KMS-11 (cell line): ENCODE results near the gene GGA3.

ENCODE experiments used
- H2AFZ ChIP-seq: fragments of 200-600 bp; sonication (generic); 2 replicates; pipeline ENCODE4 v1.6.1; 2016; ENCODE audit warnings: antibody characterized with exemption, mixed run types, low read depth
- H3K27ac ChIP-seq: fragments of 200-600 bp; sonication (generic); 2 replicates; pipeline ENCODE4 v1.6.1; 2016; ENCODE audit warnings: mild to moderate bottlenecking, mixed run types
- H3K27me3 ChIP-seq: fragments of 200-600 bp; sonication (generic); 2 replicates; pipeline ENCODE4 v1.6.1; 2017; ENCODE audit warnings: mild to moderate bottlenecking, low read depth, mixed run types, moderate library complexity; ENCODE audit not compliant: insufficient read depth
- H3K36me3 ChIP-seq: fragments of 200-600 bp; sonication (generic); 2 replicates; pipeline ENCODE4 v1.6.1; 2017; ENCODE audit warnings: mild to moderate bottlenecking, mixed run types; ENCODE audit not compliant: insufficient read depth
- H3K4me1 ChIP-seq: fragments of 200-600 bp; sonication (generic); 2 replicates; pipeline ENCODE4 v1.6.1; 2016; ENCODE audit warnings: mild to moderate bottlenecking, low read depth, mixed run types; ENCODE audit not compliant: poor library complexity, severe bottlenecking
- H3K4me2 ChIP-seq: fragments of 200-600 bp; sonication (generic); 2 replicates; pipeline ENCODE4 v1.7.0; 2016; ENCODE audit warnings: mild to moderate bottlenecking, mixed run types
- H3K4me3 ChIP-seq: fragments of 200-600 bp; sonication (generic); IDR thresholded peaks from 2 replicates; pipeline ENCODE4 v1.6.1; 2017; ENCODE audit warnings: low read depth, low read length, mixed read lengths; ENCODE audit not compliant: insufficient read depth
- H3K79me2 ChIP-seq: fragments of 200-600 bp; sonication (generic); 2 replicates; pipeline ENCODE4 v1.6.1; 2016; ENCODE audit warnings: low read depth, mixed run types; ENCODE audit not compliant: insufficient read depth
- H3K9ac ChIP-seq: fragments of 200-600 bp; sonication (generic); 2 replicates; pipeline ENCODE4 v1.6.1; 2016; ENCODE audit warnings: mild to moderate bottlenecking, mixed run types
- H4K20me1 ChIP-seq: fragments of 200-600 bp; sonication (generic); 2 replicates; pipeline ENCODE4 v1.6.1; 2016; ENCODE audit warnings: mild to moderate bottlenecking, mixed run types; ENCODE audit not compliant: insufficient read depth
- CTCF ChIP-seq: fragments of 200-600 bp; sonication (generic); conservative IDR thresholded peaks from 2 replicates; pipeline ENCODE4 v1.6.1; 2017; ENCODE audit warnings: low read depth, mild to moderate bottlenecking, antibody characterized with exemption, low read length, moderate library complexity, mixed read lengths

GGA3 gene

GRCh38 chr17:75242461-75243042 lies 18.9 kb downstream of the GGA3 start:
- peaks cover 8% of the 10 kb centered on the region for H3K4me1 ChIP-seq
- H3K27ac ChIP-seq: no peak overlapping the region
- H3K79me2 ChIP-seq: peaks cover 9% of the 10 kb centered on the region; the same call in 1 of the 2 replicates
- H3K27me3 ChIP-seq: no peaks in the 10 kb centered on the region
- no peak overlapping the region for H2AFZ ChIP-seq
- no peak overlapping the region for H3K9ac ChIP-seq
- H3K4me2 ChIP-seq: no peak overlapping the region
- no peak overlapping the region for H3K4me3 ChIP-seq
- peaks cover 6% of the 10 kb centered on the region; the same call in 1 of the 2 replicates for H4K20me1 ChIP-seq
- H3K36me3 ChIP-seq: no peaks in the 10 kb centered on the region; the same call in 1 of the 2 replicates
- no peak for TF ChIP-seq CTCF

- H3K36me3 ChIP-seq: no peaks in the 10 kb centered on the region; the same call in 1 of the 2 replicates
- H3K4me1 ChIP-seq: peaks cover 8% of the 10 kb centered on the region
- H2AFZ ChIP-seq: no peak overlapping the region
- H3K27ac ChIP-seq: no peak overlapping the region
- no peak overlapping the region for H3K4me2 ChIP-seq
- H3K4me3 ChIP-seq: no peak overlapping the region
- TF ChIP-seq CTCF: no peak
- peaks cover 6% of the 10 kb centered on the region; the same call in 1 of the 2 replicates for H4K20me1 ChIP-seq
- peaks cover 4% of the 10 kb centered on the region; the same call in 1 of the 2 replicates for H3K79me2 ChIP-seq
- no peak overlapping the region for H3K9ac ChIP-seq
- no peaks in the 10 kb centered on the region for H3K27me3 ChIP-seq
These were observed 19.4 kb downstream of the GGA3 start for GRCh38 chr17:75241996-75242460.

- Histone ChIP-seq H4K20me1 (peaks cover 6% of the 10 kb centered on the region; the same call in 1 of the 2 replicates), H3K36me3 (no peaks in the 10 kb centered on the region; the same call in 1 of the 2 replicates), H3K9ac (no peak overlapping the region), H3K4me1 (peaks cover 8% of the 10 kb centered on the region), H3K79me2 (no peaks in the 10 kb centered on the region), H3K27me3 (no peaks in the 10 kb centered on the region), H3K4me3 (no peak overlapping the region), H3K27ac (no peak overlapping the region), H2AFZ (no peak overlapping the region), H3K4me2 (no peak overlapping the region)
- no peak for TF ChIP-seq CTCF
These were observed 19.9 kb downstream of the GGA3 start for GRCh38 chr17:75241502-75241901.

GRCh38 chr17:75241143-75241430 lies 20.3 kb downstream of the GGA3 start:
- Histone ChIP-seq H4K20me1 (peaks cover 6% of the 10 kb centered on the region; the same call in 1 of the 2 replicates), H3K27me3 (no peaks in the 10 kb centered on the region), H3K79me2 (no peaks in the 10 kb centered on the region), H3K27ac (no peak overlapping the region), H3K4me2 (no peak overlapping the region), H3K4me1 (peaks cover 8% of the 10 kb centered on the region), H3K4me3 (no peak overlapping the region), H2AFZ (no peak overlapping the region), H3K36me3 (no peaks in the 10 kb centered on the region; the same call in 1 of the 2 replicates), H3K9ac (no peak overlapping the region)
- no peak for TF ChIP-seq CTCF
